ENCODE results near the gene SMIM41.
"Not testable (repeated sequence)": the region's sequence is repeated elsewhere in the genome, so short reads cannot be mapped to it uniquely, and the experiment has no call there.

SMIM41 gene

DNA sequence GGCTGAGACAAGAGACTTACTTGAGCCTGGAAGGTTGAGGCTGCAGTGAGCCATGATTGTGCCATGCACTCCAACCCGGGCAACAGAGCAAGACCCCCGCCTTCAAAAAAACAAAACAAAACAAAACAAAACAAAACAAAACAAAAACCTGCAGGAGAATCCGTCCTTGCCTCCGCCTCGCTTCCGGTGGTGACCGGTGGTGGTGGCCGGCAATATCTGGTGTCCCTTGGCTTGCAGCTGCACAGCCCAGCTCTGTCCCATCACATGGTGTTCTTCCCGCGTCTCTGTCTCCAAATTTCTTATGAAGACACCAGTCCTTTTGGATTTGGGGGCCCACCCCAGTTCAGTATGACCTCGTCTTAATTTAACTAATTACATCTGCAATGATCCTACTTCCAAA is 10.0 kb downstream of the SMIM41 start:
- no peak overlapping the region for H3K9ac ChIP-seq (ENCODE audit: low read length in 2 of 2)
- no peak overlapping the region for H3K27ac ChIP-seq (ENCODE audit: low read length)
- peaks cover 6 to 10% of the 10 kb centered on the region in 2 donors for H3K27me3 ChIP-seq (ENCODE audit: control insufficient read depth in 1 of 2, insufficient read depth in 2 of 2, low read length in 2 of 2)
- H3K4me3 ChIP-seq (ENCODE audit: low read length in 2 of 2), result no peak overlapping the region
- H3K36me3 ChIP-seq (ENCODE audit: control insufficient read depth in 2 of 2, insufficient read depth in 2 of 2, low read length in 2 of 2), result no peaks in the 10 kb centered on the region
- no peaks in the 10 kb centered on the region for H3K4me1 ChIP-seq (ENCODE audit: control insufficient read depth, insufficient read depth, low read length)
- H3K9me3 ChIP-seq (ENCODE audit: control insufficient read depth in 2 of 2, low read length in 2 of 2), result no peaks in the 10 kb centered on the region

DNA sequence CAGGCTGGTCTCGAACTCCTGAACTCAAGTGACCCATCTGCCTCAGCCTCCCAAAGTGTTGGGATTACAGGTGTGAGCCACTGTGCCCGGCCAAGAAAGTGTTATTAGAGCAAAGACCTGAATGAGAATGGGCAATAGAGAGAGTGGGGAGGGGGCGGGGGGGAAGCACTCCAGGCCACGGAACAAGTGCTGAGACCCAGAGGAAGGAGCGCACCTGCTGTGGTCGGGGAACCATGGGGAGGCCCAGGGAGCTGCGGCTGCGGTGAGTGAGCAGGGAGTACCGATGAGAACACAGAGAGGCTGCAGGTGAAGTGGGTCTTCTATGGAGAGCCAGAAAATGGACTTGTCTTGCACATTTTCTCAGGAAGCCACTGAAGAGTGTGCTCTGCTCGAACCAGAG is 10.8 kb downstream of the SMIM41 start:
- Histone ChIP-seq H3K4me3 (ENCODE audit: low read length in 2 of 2) (no peak overlapping the region), H3K27me3 (ENCODE audit: control insufficient read depth in 1 of 2, insufficient read depth in 2 of 2, low read length in 2 of 2) (peaks cover 6 to 10% of the 10 kb centered on the region in 2 donors), H3K27ac (ENCODE audit: low read length) (no peak overlapping the region), H3K4me1 (ENCODE audit: control insufficient read depth, insufficient read depth, low read length) (no peaks in the 10 kb centered on the region), H3K36me3 (ENCODE audit: control insufficient read depth in 2 of 2, insufficient read depth in 2 of 2, low read length in 2 of 2) (no peaks in the 10 kb centered on the region), H3K9me3 (ENCODE audit: control insufficient read depth in 2 of 2, low read length in 2 of 2) (no peaks in the 10 kb centered on the region), H3K9ac (ENCODE audit: low read length in 2 of 2) (no peak overlapping the region)

DNA sequence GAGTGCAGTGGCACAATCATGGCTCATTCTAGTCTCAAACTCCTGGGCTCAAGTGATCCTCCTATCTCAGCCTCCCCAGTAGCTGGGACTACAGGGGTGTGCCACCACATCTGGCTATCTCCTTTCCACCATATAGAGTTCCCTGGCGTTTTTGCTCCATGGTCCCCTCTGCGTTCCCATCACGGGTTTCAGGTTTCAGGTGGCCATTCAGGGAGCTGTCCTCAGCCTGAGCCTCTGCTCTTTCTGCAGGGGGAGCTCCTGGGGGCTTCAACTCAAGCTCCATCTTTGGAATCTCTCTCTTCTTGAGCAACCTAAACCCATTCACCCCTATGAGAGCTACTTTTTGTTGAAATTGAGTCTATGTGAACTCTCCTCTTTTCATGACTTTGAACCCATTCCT is 11.6 kb downstream of the SMIM41 start:
- H3K4me3 ChIP-seq (ENCODE audit: low read length in 2 of 2), result no peak overlapping the region
- H3K4me1 ChIP-seq (ENCODE audit: control insufficient read depth, insufficient read depth, low read length), result no peaks in the 10 kb centered on the region
- H3K9me3 ChIP-seq (ENCODE audit: control insufficient read depth in 2 of 2, low read length in 2 of 2), result no peaks in the 10 kb centered on the region
- no peaks in the 10 kb centered on the region for H3K36me3 ChIP-seq (ENCODE audit: control insufficient read depth in 2 of 2, insufficient read depth in 2 of 2, low read length in 2 of 2)
- peaks cover 6% of the 10 kb centered on the region in 2 donors for H3K27me3 ChIP-seq (ENCODE audit: control insufficient read depth in 1 of 2, insufficient read depth in 2 of 2, low read length in 2 of 2)
- H3K9ac ChIP-seq (ENCODE audit: low read length in 2 of 2), result no peak overlapping the region
- no peak overlapping the region for H3K27ac ChIP-seq (ENCODE audit: low read length)

DNA sequence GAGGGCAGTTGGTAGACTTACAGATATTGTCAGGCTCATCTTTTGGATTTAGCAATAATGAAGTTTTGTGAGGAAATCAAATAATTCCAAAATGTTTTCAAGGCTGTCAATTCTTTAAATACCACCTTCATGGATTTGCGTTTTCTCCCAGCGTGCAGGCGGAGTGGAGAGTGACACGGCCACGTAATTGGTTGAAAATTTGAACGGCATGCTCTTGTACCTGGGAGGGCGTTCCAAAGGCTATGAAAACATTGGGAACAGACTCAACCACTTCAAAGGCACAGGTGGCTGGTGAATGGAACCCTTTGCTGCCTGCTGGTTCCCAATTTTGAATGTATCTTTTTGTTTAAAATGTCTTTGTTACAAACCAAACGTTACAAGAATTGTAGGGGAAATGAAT is 12.4 kb downstream of the SMIM41 start:
- Histone ChIP-seq H3K27me3 (ENCODE audit: control insufficient read depth in 1 of 2, insufficient read depth in 2 of 2, low read length in 2 of 2) (peaks cover 6% of the 10 kb centered on the region in 2 donors), H3K27ac (ENCODE audit: low read length) (no peak overlapping the region), H3K4me1 (ENCODE audit: control insufficient read depth, insufficient read depth, low read length) (no peaks in the 10 kb centered on the region)

DNA sequence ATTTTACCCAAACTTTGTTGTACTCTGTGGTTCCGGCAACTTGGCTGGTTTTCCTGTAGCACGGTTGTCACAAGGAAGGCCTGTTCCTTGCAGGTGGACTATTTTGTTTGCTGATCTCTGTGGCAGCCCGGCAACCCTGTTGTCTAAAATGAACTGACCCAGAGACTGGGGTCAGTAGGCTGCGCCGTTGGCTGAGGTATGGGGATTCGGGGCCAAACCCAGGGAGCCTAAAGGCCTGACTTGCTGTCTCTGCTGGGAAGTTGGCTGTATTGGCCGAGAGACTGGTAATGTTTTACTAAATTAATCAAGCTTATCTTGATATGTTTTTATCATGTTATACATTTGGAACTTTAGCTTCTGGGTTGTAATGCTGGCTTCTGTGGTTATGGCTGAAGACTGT is 13.8 kb downstream of the SMIM41 start:
- no peaks in the 10 kb centered on the region for H3K9me3 ChIP-seq (ENCODE audit: control insufficient read depth in 2 of 2, low read length in 2 of 2)
- no peak overlapping the region for H3K9ac ChIP-seq (ENCODE audit: low read length in 2 of 2)
- H3K27me3 ChIP-seq (ENCODE audit: control insufficient read depth in 1 of 2, insufficient read depth in 2 of 2, low read length in 2 of 2), result peaks cover 5% of the 10 kb centered on the region in 2 donors
- H3K27ac ChIP-seq (ENCODE audit: low read length), result no peak overlapping the region
- H3K4me3 ChIP-seq (ENCODE audit: low read length in 2 of 2), result no peak overlapping the region
- no peaks in the 10 kb centered on the region for H3K4me1 ChIP-seq (ENCODE audit: control insufficient read depth, insufficient read depth, low read length)
- no peaks in the 10 kb centered on the region for H3K36me3 ChIP-seq (ENCODE audit: control insufficient read depth in 2 of 2, insufficient read depth in 2 of 2, low read length in 2 of 2)

More for the DNA sequence above, 12.4 kb downstream of the SMIM41 start:
- no peak overlapping the region for H3K4me3 ChIP-seq (ENCODE audit: low read length in 2 of 2)
- H3K9me3 ChIP-seq (ENCODE audit: control insufficient read depth in 2 of 2, low read length in 2 of 2), result no peaks in the 10 kb centered on the region
- H3K9ac ChIP-seq (ENCODE audit: low read length in 2 of 2), result no peak overlapping the region
- H3K36me3 ChIP-seq (ENCODE audit: control insufficient read depth in 2 of 2, insufficient read depth in 2 of 2, low read length in 2 of 2), result no peaks in the 10 kb centered on the region

DNA sequence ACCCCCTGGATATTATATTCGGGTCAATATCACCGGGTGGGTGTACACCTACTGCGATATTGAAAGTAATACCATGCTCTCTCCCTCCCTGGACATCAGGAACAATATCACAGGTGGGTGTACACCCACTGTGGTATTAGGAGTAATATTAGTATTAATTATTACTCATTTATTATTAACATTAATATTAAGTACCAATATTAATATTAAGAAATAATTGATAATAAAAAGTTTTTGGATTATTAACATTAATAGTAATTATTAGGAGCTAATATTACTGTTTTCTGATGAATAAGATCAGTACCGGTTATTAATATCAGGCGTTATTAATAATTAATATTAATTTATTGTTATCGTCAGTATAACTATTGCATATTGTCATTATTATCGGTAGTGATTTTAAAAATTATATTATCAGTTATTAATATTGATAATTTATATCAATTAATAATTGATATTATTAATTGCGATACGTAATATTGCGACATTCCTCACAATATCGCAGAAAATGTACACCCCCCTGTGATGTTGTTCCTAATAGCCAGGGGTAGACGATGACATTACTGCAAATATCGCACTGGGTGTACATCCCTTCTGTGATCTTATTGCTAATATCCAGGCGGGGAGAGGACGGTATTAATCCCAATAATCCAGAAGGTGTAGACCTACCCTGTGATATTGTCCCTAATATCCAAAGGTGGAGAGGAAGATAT is 17.0 kb downstream of the SMIM41 start:
- no peaks in the 10 kb centered on the region for H3K4me1 ChIP-seq (ENCODE audit: control insufficient read depth, insufficient read depth, low read length)
- H3K4me3 ChIP-seq (ENCODE audit: low read length in 2 of 2), result no peak overlapping the region
- H3K9me3 ChIP-seq (ENCODE audit: control insufficient read depth in 2 of 2, low read length in 2 of 2), result no peaks in the 10 kb centered on the region
- H3K36me3 ChIP-seq (ENCODE audit: control insufficient read depth in 2 of 2, insufficient read depth in 2 of 2, low read length in 2 of 2), result no peaks in the 10 kb centered on the region
- peaks cover 0 to 3% of the 10 kb centered on the region in 2 donors for H3K27me3 ChIP-seq (ENCODE audit: control insufficient read depth in 1 of 2, insufficient read depth in 2 of 2, low read length in 2 of 2)
- H3K9ac ChIP-seq (ENCODE audit: low read length in 2 of 2), result no peak overlapping the region
- H3K27ac ChIP-seq (ENCODE audit: low read length), result no peak overlapping the region

DNA sequence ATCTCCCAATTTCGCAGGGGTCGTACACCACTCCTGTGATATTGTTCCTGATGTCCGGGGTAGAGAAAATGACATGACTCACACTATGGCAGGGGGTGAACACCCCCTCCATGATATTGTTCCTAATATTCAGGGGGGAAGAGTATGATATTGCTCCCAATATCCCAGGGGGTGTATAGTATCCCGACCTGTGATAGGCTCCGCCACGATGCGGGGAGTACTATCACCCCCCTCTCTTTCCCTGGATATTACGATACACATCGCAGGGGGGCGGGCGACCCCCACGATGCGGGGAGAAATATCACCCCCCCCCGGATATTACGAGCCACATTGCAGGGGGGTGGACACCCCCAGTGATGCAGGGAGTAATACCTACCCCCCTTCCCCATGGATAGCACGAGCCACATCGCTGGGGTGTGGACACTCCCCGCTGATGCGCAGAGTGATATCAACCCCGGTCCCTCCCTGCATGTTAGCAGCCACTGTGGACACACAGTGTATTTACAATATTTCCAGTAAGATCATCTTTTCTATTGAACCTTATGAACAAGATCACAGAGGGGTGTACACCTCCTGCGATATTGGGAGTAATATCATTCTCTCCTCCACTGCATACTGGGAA is 17.7 kb downstream of the SMIM41 start:
- Histone ChIP-seq H3K4me1 (ENCODE audit: control insufficient read depth, insufficient read depth, low read length) (no peaks in the 10 kb centered on the region), H3K4me3 (ENCODE audit: low read length in 2 of 2) (no peak overlapping the region), H3K27ac (ENCODE audit: low read length) (no peak overlapping the region), H3K9me3 (ENCODE audit: control insufficient read depth in 2 of 2, low read length in 2 of 2) (no peaks in the 10 kb centered on the region), H3K9ac (ENCODE audit: low read length in 2 of 2) (no peak overlapping the region), H3K36me3 (ENCODE audit: control insufficient read depth in 2 of 2, insufficient read depth in 2 of 2, low read length in 2 of 2) (no peaks in the 10 kb centered on the region), H3K27me3 (ENCODE audit: control insufficient read depth in 1 of 2, insufficient read depth in 2 of 2, low read length in 2 of 2) (peaks cover 0 to 6% of the 10 kb centered on the region in 2 donors)

DNA sequence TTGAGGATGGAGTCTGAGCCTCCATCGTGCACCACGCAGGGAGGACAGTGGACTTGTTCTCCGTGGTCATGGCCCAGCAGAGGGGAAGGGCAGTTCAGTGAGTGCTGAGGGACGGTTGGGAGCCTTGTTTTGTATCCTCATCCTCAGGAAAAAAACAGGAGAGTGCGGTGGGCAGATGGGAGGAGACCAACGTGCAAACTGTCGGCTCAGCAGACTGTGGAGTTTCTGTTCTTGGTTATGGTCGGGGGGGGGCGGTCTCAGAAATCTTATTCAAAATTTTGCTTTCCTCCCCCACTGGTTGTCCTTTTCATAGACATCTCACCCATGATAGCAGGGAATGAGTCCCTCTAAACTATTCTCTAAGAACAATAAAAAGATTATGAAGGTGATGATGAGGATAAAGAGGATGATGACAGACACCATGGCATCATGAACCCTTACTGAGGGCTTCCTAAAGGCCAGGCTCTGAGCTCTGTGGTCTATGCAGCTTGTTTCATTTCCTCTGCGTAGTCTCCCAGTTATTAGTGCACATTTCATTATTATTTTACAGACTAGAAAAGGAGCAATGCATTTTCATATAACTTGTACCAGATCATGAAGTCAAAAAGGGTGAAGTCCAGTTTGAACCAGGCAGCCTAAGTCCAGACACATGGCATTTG is 25.1 kb downstream of the SMIM41 start:
- not testable (repeated sequence) for H3K27ac ChIP-seq (ENCODE audit: low read length); H3K36me3 ChIP-seq (ENCODE audit: control insufficient read depth in 2 of 2, insufficient read depth in 2 of 2, low read length in 2 of 2); H3K4me1 ChIP-seq (ENCODE audit: control insufficient read depth, insufficient read depth, low read length); H3K9ac ChIP-seq (ENCODE audit: low read length in 2 of 2); H3K4me3 ChIP-seq (ENCODE audit: low read length in 2 of 2); H3K9me3 ChIP-seq (ENCODE audit: control insufficient read depth in 2 of 2, low read length in 2 of 2)
- peaks cover 0 to 10% of the 10 kb centered on the region in 2 donors for H3K27me3 ChIP-seq (ENCODE audit: control insufficient read depth in 1 of 2, insufficient read depth in 2 of 2, low read length in 2 of 2)

DNA sequence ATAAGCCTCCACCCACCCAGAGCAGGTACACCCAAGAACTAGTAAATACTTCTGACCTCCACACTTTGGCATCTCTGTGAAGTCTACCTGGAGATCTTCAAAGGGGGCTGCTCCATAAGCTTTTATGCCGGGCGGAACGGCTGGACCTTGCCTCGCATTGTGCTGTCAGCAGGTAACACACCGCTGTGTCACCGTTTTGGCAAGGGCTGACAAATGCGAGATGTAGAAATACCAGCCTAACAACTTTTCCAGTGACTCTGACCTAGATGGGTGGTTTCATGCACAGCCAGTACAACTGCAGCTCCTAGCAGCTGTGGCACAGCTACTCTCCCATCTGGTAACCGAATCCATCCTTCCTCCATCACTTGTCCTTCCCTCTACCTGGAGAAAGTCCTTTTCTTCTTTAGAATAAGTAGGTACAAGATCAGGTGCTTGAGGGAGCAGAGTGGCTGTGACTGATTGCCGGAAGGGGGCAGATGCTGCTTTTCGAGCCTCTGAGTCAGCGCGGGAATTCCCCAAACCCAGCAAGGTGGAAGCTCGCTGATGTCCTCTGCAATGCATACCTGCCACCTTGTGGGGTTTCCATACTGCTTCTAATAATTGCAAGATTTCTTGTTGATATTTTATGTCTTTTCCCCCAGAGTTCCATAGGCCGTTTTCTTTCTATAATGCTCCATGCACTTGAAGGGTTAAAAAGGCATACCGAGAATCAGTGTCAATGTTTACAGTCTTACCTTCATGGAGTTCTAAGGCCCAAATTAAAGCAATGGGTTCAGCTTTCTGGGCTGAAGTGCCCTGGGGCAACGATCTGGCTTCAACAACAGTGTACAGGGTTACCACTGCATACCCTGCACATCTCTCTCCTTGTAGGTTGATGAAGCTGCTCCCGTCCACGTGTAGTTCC is 37.0 kb downstream of the SMIM41 start:
- H3K27me3 ChIP-seq (ENCODE audit: control insufficient read depth in 1 of 2, insufficient read depth in 2 of 2, low read length in 2 of 2), result peaks cover 9 to 12% of the 10 kb centered on the region in 2 donors
- not testable (repeated sequence) for H3K4me1 ChIP-seq (ENCODE audit: control insufficient read depth, insufficient read depth, low read length); H3K9ac ChIP-seq (ENCODE audit: low read length in 2 of 2); H3K9me3 ChIP-seq (ENCODE audit: control insufficient read depth in 2 of 2, low read length in 2 of 2); H3K36me3 ChIP-seq (ENCODE audit: control insufficient read depth in 2 of 2, insufficient read depth in 2 of 2, low read length in 2 of 2); H3K4me3 ChIP-seq (ENCODE audit: low read length in 2 of 2); H3K27ac ChIP-seq (ENCODE audit: low read length)

DNA sequence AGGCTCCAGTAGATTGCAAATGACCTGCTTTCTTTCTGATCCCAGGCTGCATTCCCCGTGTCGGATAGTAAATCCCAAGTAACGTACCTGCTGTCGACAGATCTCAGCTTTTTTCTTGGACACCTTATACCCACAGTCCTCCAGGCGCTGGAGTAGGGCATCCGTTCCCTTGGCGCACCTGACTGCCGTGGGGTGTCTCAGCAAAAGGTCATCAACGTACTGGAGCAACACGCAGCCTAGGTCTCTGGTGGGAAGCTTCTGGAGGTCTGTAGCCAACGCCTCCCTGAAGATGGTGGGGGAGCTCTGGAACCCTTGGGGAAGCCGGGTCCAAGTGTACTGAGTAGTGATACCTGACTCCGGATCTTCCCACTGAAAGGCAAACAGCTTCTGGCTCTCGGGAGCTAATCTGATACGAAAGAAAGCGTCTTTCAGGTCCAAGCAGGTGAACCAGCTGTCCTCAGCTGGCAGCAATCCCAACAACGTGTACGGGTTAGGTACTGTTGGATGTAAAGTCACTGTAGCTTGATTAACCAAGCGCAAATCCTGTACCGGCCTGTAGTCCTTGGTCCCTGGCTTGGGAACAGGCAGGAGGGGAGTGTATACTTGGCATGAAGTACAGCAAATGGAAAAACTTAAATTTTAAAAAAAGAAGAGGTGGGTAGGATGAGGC is 38.4 kb downstream of the SMIM41 start:
- not testable (repeated sequence) for H3K9ac ChIP-seq (ENCODE audit: low read length in 2 of 2); H3K9me3 ChIP-seq (ENCODE audit: control insufficient read depth in 2 of 2, low read length in 2 of 2); H3K4me1 ChIP-seq (ENCODE audit: control insufficient read depth, insufficient read depth, low read length); H3K36me3 ChIP-seq (ENCODE audit: control insufficient read depth in 2 of 2, insufficient read depth in 2 of 2, low read length in 2 of 2); H3K4me3 ChIP-seq (ENCODE audit: low read length in 2 of 2); H3K27ac ChIP-seq (ENCODE audit: low read length)
- H3K27me3 ChIP-seq (ENCODE audit: control insufficient read depth in 1 of 2, insufficient read depth in 2 of 2, low read length in 2 of 2), result peaks cover 9 to 15% of the 10 kb centered on the region in 2 donors

Data from stomach smooth muscle (tissue), 2 donors.